HCT116 (cell line): Measurements from ENCODE around the gene PRKCD. TPM values are rescaled to one million over a fixed set of nuclear protein-coding genes. Genes with fewer than 3 reads are reported as not detected.
A peak's percentile ranks its signal among the peaks of the same experiment; 100 is the strongest.

ENCODE experiments used
- ATAC-seq: fragments of 200-7000 bp; cut with Tn5 transposase; 2 replicates; pipeline ENCODE4 v1.9.1; 2020; ENCODE audit warnings: mild to moderate bottlenecking, moderate library complexity
- BruUV-seq: library from RNA; stranded (reverse); fragments of 400-500 nt; replicated peaks from 2 replicates; lab custom pipeline; 2021; lab: Mats Ljungman, UMichigan
- CTCF ChIA-PET: fragments of 300-600 bp; sonication (Branson Sonifier 250); formaldehyde crosslinking; loops from one replicate; lab custom pipeline; 2021; ENCODE audit warnings: antibody characterized with exemption; lab: Charles Lee
- POLR2A ChIA-PET: fragments of 300-600, 350-600 bp; sonication (Branson Sonifier 250); formaldehyde crosslinking; loops from one replicate; lab custom pipeline; 2021; ENCODE audit warnings: antibody characterized with exemption; lab: Charles Lee
- RAD21 ChIA-PET, 2 experiments: fragments of 300-600 bp; sonication (Branson Sonifier 250); formaldehyde crosslinking; loops; one replicate each; lab custom pipeline; 2023; ENCODE audit warnings: low total read pairs in 2 of 2; ENCODE audit not compliant: uncharacterized antibody in 2 of 2, unreplicated experiment in 2 of 2, low non-redundant PET in 1 of 2; lab: Charles Lee
- DNase-seq: peaks from one replicate; pipeline ENCODE4 v3.0.0-alpha.2; 2010; ENCODE audit warnings: low read depth, low spot score
- H2AFZ ChIP-seq: fragments of 200-600 bp; shearing (Covaris generic), sonication (generic); 2 replicates; pipeline ENCODE4 v1.6.1; 2017; ENCODE audit warnings: low read depth, mixed run types, mixed read lengths, antibody characterized with exemption, low read length; ENCODE audit not compliant: poor library complexity, severe bottlenecking
- H3K27ac ChIP-seq: 2 replicates; pipeline ENCODE4 v1.5.1; 2012; ENCODE audit warnings: low read depth, low read length
- H3K27me3 ChIP-seq: fragments of 200-600 bp; sonication (generic); 2 replicates; pipeline ENCODE4 v1.6.1; 2016; ENCODE audit warnings: mixed run types, low read length, mixed read lengths; ENCODE audit not compliant: insufficient read depth
- H3K36me3 ChIP-seq, 2 experiments: fragments of 200-500 bp in 1 of 2; fragments of 200-600 bp in 1 of 2; sonication (Bioruptor generic) in 1 of 2; sonication (generic) in 1 of 2; 2 replicates each; pipeline versions ENCODE4 v1.5.1 to v1.6.1; 2014 to 2016; ENCODE audit warnings: low read length in 2 of 2, inconsistent platforms in 1 of 2, mixed read lengths in 1 of 2, mixed run types in 1 of 2; ENCODE audit not compliant: insufficient read depth in 2 of 2, control insufficient read depth in 1 of 2
- H3K4me1 ChIP-seq, 2 experiments: fragments of 200-600 bp in 1 of 2; sonication (generic) in 1 of 2; 2 replicates each; pipeline versions ENCODE4 v1.5.1 to v1.6.1; 2012 to 2017; ENCODE audit warnings: low read length in 2 of 2, inconsistent platforms in 1 of 2, mild to moderate bottlenecking in 1 of 2, mixed read lengths in 1 of 2, mixed run types in 1 of 2, moderate library complexity in 1 of 2; ENCODE audit not compliant: insufficient read depth in 2 of 2, control insufficient read depth in 1 of 2
- H3K4me2 ChIP-seq: fragments of 200-600 bp; sonication (generic); 2 replicates; pipeline ENCODE4 v1.6.1; 2017; ENCODE audit warnings: mixed run types, low read length, mixed read lengths
- H3K4me3 ChIP-seq, 2 experiments: fragments of 200-600 bp in 1 of 2; sonication (generic) in 1 of 2; replicated peaks in 1 of 2; 2 replicates each; pipeline ENCODE4 v1.5.1; 2011 to 2016; ENCODE audit warnings: low read length in 2 of 2, control low read depth in 1 of 2, low read depth in 1 of 2, mild to moderate bottlenecking in 1 of 2, mixed read lengths in 1 of 2, mixed run types in 1 of 2
- H3K79me2 ChIP-seq: fragments of 200-600 bp; sonication (generic); 2 replicates; pipeline ENCODE4 v1.6.1; 2017; ENCODE audit warnings: mild to moderate bottlenecking, mixed run types, low read length, moderate library complexity, mixed read lengths; ENCODE audit not compliant: insufficient read depth
- H3K9ac ChIP-seq: fragments of 200-600 bp; sonication (generic); 2 replicates; pipeline ENCODE4 v1.6.1; 2016; ENCODE audit warnings: low read length, mixed read lengths
- H3K9me2 ChIP-seq: fragments of 200-600 bp; sonication (generic), shearing (Covaris generic); 2 replicates; pipeline ENCODE4 v1.6.1; 2017; ENCODE audit warnings: mixed run types, mild to moderate bottlenecking, moderate library complexity; ENCODE audit not compliant: insufficient read depth
- H3K9me3 ChIP-seq, 2 experiments: fragments of 200-500 bp in 1 of 2; fragments of 200-600 bp in 1 of 2; sonication (Bioruptor generic) in 1 of 2; sonication (generic) in 1 of 2; 2 replicates each; pipeline ENCODE4 v1.6.1; 2014 to 2017; ENCODE audit warnings: low read length in 2 of 2, mixed read lengths in 2 of 2, inconsistent platforms in 1 of 2, low read depth in 1 of 2, mild to moderate bottlenecking in 1 of 2, mixed run types in 1 of 2, moderate library complexity in 1 of 2; ENCODE audit not compliant: control insufficient read depth in 1 of 2, insufficient read depth in 1 of 2
- H4K20me1 ChIP-seq: fragments of 200-600 bp; sonication (generic), shearing (Covaris generic); 2 replicates; pipeline ENCODE4 v1.6.1; 2017; ENCODE audit warnings: mixed run types, mild to moderate bottlenecking, moderate library complexity; ENCODE audit not compliant: insufficient read depth
- CBX3 ChIP-seq: IDR thresholded peaks from 2 replicates; pipeline ENCODE4 v1.6.1; 2012; ENCODE audit warnings: low read depth
- CEBPB ChIP-seq: IDR thresholded peaks from 2 replicates; pipeline ENCODE4 v1.6.1; 2012; ENCODE audit warnings: low read depth
- EGR1 ChIP-seq: IDR thresholded peaks from 2 replicates; pipeline ENCODE4 v1.6.1; 2012; ENCODE audit warnings: low read depth
- ELF1 ChIP-seq: IDR thresholded peaks from 2 replicates; pipeline ENCODE4 v1.6.1; 2012; ENCODE audit warnings: low read depth, borderline replicate concordance
- EZH2 ChIP-seq: fragments of 200-600 bp; sonication (generic); IDR thresholded peaks from 2 replicates; pipeline ENCODE4 v1.6.1; 2017; ENCODE audit warnings: antibody characterized with exemption, mixed run types
- EZH2phosphoT487 ChIP-seq: fragments of 200-600 bp; IDR thresholded peaks from 2 replicates; pipeline ENCODE4 v1.6.1; 2018; ENCODE audit warnings: antibody characterized with exemption, borderline replicate concordance
- FOSL1 ChIP-seq: IDR thresholded peaks from 2 replicates; pipeline ENCODE4 v1.6.1; 2012; ENCODE audit warnings: low read depth
- JUND ChIP-seq: IDR thresholded peaks from 2 replicates; pipeline ENCODE4 v1.6.1; 2012
- POLR2A ChIP-seq: IDR thresholded peaks from 2 replicates; pipeline ENCODE4 v1.7.0; 2011; ENCODE audit warnings: borderline replicate concordance; ENCODE audit not compliant: insufficient read depth, insufficient read length; ENCODE audit errors: extremely low read depth
- RAD21 ChIP-seq: IDR thresholded peaks from 2 replicates; pipeline ENCODE4 v1.6.1; 2012; ENCODE audit warnings: low read depth, mild to moderate bottlenecking
- SIN3A ChIP-seq: IDR thresholded peaks from 2 replicates; pipeline ENCODE4 v1.6.1; 2012; ENCODE audit warnings: low read depth
- SP1 ChIP-seq: IDR thresholded peaks from 2 replicates; pipeline ENCODE4 v1.6.1; 2012; ENCODE audit warnings: low read depth
- SRF ChIP-seq: IDR thresholded peaks from 2 replicates; pipeline ENCODE4 v1.6.1; 2012; ENCODE audit warnings: low read depth
- TCF7L2 ChIP-seq: IDR thresholded peaks from 2 replicates; pipeline ENCODE4 v1.7.0; 2011; ENCODE audit warnings: borderline replicate concordance, inconsistent platforms; ENCODE audit not compliant: insufficient read depth, insufficient read length; ENCODE audit errors: extremely low read depth
- YY1 ChIP-seq: IDR thresholded peaks from 2 replicates; pipeline ENCODE4 v1.6.1; 2011; ENCODE audit warnings: low read length, low read depth, moderate library complexity, mild to moderate bottlenecking; ENCODE audit not compliant: insufficient replicate concordance; ENCODE audit errors: extremely low read depth
- ZFX ChIP-seq: fragments of 450-650 bp; IDR thresholded peaks from 2 replicates; pipeline ENCODE4 v1.6.1; 2017
- intact Hi-C: fragments of 100-400 bp; cut with micrococcal nuclease; formaldehyde crosslinking; loops from 2 replicates; pipeline ENCODE4 v1.10.0; 2022
- total RNA-seq: library from RNA; stranded (reverse); gene quantifications from one replicate; pipeline ENCODE4 v1.2.1, GENCODE V29; 2021; ENCODE audit not compliant: unreplicated experiment
- TF ChIP-seq, protein P1 (sequence below), 3 experiments: fragments of 200-600 bp in 1 of 3; sonication (generic) in 1 of 3; IDR thresholded peaks in 2 of 3; conservative IDR thresholded peaks in 1 of 3; 2 replicates each; pipeline ENCODE4 v1.5.1; 2012 to 2017; ENCODE audit warnings: low read depth in 2 of 3, low read length in 2 of 3, antibody characterized with exemption in 1 of 3, borderline replicate concordance in 1 of 3, control low read depth in 1 of 3, mild to moderate bottlenecking in 1 of 3, mixed read lengths in 1 of 3, mixed run types in 1 of 3, moderate library complexity in 1 of 3; ENCODE audit not compliant: insufficient read depth in 1 of 3
- TF ChIP-seq, protein P2 (sequence below): IDR thresholded peaks from 2 replicates; pipeline ENCODE4 v1.6.1; 2011; ENCODE audit warnings: mild to moderate bottlenecking, low read length, moderate library complexity; ENCODE audit not compliant: insufficient replicate concordance; ENCODE audit errors: extremely low read depth
- TF ChIP-seq, protein P3 (sequence below): IDR thresholded peaks from 2 replicates; pipeline ENCODE4 v1.6.1; 2012

The PRKCD gene
- total RNA-seq, 1 experiment from 2014 or later, result 34.4 TPM

DNA sequence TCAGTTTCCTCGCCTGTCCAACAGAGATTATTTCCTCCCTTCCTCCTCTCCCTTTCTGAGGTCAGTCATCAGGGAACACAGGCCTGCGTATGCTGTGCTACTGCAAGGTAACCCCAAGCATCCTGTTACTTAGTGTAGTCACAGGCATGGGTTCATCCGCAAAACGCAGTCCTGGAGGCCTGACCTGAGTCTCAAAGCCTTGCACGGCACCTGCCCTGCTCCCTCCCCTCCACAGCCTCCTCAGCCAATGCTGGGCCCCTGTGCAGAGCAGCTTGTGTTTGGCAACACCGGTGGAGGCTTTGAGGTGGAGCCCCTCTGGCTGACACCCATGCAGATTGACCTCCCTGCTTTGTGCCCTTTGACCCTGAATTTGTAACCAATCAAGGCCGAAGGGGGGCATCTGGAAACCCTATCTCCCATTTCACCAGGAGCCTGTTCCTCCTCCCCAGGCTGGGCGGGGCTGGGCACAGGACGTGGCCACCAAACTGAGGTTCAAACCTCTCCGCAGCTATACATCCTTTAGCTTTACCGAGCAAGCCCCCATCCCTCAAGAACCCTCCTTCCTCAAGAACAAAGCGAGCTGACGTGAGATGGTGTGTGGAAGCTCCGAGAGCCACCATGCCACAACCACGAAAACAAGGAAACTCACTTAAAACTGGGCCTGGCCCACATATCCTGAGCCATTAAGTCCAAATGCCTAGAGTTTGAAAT lies 73.3 kb downstream of the PRKCD start (continued):
- TF ChIP-seq, protein P1, sequence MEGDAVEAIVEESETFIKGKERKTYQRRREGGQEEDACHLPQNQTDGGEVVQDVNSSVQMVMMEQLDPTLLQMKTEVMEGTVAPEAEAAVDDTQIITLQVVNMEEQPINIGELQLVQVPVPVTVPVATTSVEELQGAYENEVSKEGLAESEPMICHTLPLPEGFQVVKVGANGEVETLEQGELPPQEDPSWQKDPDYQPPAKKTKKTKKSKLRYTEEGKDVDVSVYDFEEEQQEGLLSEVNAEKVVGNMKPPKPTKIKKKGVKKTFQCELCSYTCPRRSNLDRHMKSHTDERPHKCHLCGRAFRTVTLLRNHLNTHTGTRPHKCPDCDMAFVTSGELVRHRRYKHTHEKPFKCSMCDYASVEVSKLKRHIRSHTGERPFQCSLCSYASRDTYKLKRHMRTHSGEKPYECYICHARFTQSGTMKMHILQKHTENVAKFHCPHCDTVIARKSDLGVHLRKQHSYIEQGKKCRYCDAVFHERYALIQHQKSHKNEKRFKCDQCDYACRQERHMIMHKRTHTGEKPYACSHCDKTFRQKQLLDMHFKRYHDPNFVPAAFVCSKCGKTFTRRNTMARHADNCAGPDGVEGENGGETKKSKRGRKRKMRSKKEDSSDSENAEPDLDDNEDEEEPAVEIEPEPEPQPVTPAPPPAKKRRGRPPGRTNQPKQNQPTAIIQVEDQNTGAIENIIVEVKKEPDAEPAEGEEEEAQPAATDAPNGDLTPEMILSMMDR (IDR thresholded peaks at IDR 0.05 in 2 of 3, conservative IDR thresholded peaks at IDR 0.05 in 1 of 3; ENCODE audit: borderline replicate concordance in 1 of 3, insufficient read depth in 1 of 3, low read depth in 2 of 3, low read length in 2 of 3), result no peak
- TF ChIP-seq EGR1 (no peak), ZFX (no peak), EZH2phosphoT487 (no peak), POLR2A (no peak)

DNA sequence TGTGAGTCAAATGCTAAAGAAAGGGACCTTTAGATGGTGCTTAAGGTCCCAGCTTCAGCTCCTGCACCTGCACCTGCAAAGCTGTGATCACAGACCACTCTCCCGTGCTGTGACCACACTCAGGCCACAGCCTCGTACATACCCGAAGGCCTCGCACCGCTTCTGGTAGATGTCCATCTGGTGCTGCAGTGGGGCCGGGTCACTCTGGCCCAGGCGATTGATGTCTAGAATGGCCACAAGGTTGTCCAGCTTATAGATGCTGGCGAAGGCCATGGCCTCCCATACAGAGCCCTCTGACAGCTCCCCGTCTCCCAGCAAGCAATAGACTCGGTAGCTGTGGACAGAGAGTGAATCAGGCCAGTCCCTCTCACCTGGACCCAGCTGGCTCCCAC lies 73.8 kb downstream of the PRKCD start:
- ChIA-PET CTCF (no interaction called here), RAD21 (no interaction called here), POLR2A (no interaction called here)
- H3K4me3 ChIP-seq, result no peak overlapping the region
- no peaks in the 10 kb centered on the region for H3K27me3 ChIP-seq
- no peak overlapping the region for H2AFZ ChIP-seq
- ATAC-seq (no peak), DNase-seq (no peak)
- H4K20me1 ChIP-seq, result no peaks in the 10 kb centered on the region
- H3K9ac ChIP-seq, result no peak overlapping the region
- H3K36me3 ChIP-seq, result peaks cover 33 to 78% of the 10 kb centered on the region in 2 experiments
- H3K27ac ChIP-seq, result peak overlapping the region; percentile 31; the same call in 1 of the 2 replicates
- H3K4me1 ChIP-seq, result peaks cover 40 to 46% of the 10 kb centered on the region in 2 experiments
- no peaks in the 10 kb centered on the region for H3K9me2 ChIP-seq
- H3K4me2 ChIP-seq, result no peak overlapping the region
- BruUV-seq, result no TSS peak
- H3K79me2 ChIP-seq, result peaks cover 73% of the 10 kb centered on the region
- no peaks in the 10 kb centered on the region for H3K9me3 ChIP-seq
- intact Hi-C loops, result no loop called here
- TF ChIP-seq EZH2phosphoT487 (no peak), SRF (no peak), EGR1 (no peak), CBX3 (no peak), EZH2 (no peak), JUND (no peak), TCF7L2 (no peak), CEBPB (no peak), FOSL1 (no peak), YY1 (no peak), SP1 (no peak), RAD21 (no peak), SIN3A (no peak), ELF1 (no peak)
- TF ChIP-seq, protein P1 (IDR thresholded peaks at IDR 0.05 in 2 of 3, conservative IDR thresholded peaks at IDR 0.05 in 1 of 3; ENCODE audit: borderline replicate concordance in 1 of 3, insufficient read depth in 1 of 3, low read depth in 2 of 3, low read length in 2 of 3), result no peak
- TF ChIP-seq, protein P2, sequence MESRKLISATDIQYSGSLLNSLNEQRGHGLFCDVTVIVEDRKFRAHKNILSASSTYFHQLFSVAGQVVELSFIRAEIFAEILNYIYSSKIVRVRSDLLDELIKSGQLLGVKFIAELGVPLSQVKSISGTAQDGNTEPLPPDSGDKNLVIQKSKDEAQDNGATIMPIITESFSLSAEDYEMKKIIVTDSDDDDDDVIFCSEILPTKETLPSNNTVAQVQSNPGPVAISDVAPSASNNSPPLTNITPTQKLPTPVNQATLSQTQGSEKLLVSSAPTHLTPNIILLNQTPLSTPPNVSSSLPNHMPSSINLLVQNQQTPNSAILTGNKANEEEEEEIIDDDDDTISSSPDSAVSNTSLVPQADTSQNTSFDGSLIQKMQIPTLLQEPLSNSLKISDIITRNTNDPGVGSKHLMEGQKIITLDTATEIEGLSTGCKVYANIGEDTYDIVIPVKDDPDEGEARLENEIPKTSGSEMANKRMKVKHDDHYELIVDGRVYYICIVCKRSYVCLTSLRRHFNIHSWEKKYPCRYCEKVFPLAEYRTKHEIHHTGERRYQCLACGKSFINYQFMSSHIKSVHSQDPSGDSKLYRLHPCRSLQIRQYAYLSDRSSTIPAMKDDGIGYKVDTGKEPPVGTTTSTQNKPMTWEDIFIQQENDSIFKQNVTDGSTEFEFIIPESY, result no peak
- TF ChIP-seq, protein P3, sequence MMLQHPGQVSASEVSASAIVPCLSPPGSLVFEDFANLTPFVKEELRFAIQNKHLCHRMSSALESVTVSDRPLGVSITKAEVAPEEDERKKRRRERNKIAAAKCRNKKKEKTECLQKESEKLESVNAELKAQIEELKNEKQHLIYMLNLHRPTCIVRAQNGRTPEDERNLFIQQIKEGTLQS, result no peak
